GM21529 (cell line): ENCODE data around the gene PPP4R1.
"Not testable (repeated sequence)": the region's sequence is repeated elsewhere in the genome, so short reads cannot be mapped to it uniquely, and the experiment has no call there.

Source experiments
- ATAC-seq: cut with Tn5 transposase; IDR thresholded peaks from one replicate; pipeline ENCODE4 v1.9.1; 2021; ENCODE audit not compliant: unreplicated experiment

PPP4R1 gene, protein sequence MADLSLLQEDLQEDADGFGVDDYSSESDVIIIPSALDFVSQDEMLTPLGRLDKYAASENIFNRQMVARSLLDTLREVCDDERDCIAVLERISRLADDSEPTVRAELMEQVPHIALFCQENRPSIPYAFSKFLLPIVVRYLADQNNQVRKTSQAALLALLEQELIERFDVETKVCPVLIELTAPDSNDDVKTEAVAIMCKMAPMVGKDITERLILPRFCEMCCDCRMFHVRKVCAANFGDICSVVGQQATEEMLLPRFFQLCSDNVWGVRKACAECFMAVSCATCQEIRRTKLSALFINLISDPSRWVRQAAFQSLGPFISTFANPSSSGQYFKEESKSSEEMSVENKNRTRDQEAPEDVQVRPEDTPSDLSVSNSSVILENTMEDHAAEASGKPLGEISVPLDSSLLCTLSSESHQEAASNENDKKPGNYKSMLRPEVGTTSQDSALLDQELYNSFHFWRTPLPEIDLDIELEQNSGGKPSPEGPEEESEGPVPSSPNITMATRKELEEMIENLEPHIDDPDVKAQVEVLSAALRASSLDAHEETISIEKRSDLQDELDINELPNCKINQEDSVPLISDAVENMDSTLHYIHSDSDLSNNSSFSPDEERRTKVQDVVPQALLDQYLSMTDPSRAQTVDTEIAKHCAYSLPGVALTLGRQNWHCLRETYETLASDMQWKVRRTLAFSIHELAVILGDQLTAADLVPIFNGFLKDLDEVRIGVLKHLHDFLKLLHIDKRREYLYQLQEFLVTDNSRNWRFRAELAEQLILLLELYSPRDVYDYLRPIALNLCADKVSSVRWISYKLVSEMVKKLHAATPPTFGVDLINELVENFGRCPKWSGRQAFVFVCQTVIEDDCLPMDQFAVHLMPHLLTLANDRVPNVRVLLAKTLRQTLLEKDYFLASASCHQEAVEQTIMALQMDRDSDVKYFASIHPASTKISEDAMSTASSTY

DNA sequence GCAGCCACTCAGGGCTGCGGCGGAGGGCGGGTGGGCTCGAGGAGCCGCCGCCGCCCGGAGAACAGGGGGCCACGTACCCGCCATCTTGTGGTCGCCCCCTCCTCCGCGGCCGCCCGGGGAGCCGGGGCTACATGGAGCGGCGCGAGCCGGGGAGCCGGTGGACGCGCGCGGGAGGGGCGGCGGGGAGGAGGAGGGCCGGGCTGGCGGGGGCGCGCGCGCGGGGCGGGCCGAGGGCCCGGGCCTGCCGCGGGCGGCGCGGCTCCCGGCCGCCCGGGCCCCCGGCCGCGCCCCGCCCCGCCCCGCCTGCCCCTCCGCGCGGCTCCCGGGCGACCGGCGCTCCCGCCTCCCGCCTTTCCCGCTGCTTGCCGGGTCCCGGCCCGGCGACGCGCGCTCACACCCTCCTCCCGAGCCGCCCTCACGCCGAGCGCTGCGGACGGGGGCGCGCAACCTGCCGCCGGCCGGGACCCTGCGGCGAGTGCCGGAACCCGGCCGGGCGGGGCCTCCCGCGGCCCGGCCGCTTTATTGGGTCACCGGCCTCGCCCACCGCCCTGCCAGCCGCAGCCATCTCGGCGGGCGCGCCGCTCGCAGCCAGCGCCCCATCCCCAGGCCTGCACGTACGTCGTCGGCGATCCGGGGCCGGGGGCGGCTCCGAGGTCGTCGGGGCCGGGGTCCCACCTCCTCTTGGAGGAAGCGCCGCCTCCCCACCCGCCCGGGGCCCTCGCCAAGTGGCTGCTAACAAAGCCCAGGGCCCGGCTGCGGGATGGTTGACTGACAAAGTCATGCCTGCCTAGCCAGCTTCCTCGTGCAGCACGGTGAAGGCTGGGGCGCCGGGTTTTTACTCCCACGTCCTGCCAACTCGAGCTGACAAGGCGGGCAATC is at the start of gene PPP4R1:
Gene PPP4R1 (minus strand): TSS at position 159 of the 879 bp plus-strand sequence. CDS start 75 bp downstream, at position 84.
- peak; percentile 56 for ATAC-seq

- ATAC-seq, result no peak
Observed at GRCh38 chr18:9663377-9663776, 49.0 kb upstream of the PPP4R1 start.

GRCh38 chr18:9661564-9661963 is 47.2 kb upstream of the PPP4R1 start:
- no peak for ATAC-seq

- ATAC-seq, result no peak
Observed at GRCh38 chr18:9659499-9660375, 45.4 kb upstream of the PPP4R1 start.

GRCh38 chr18:9658087-9658641 is 43.8 kb upstream of the PPP4R1 start:
- no peak for ATAC-seq

GRCh38 chr18:9655232-9655767 is 40.9 kb upstream of the PPP4R1 start:
- ATAC-seq, result no peak

GRCh38 chr18:9653390-9653789 is 39.0 kb upstream of the PPP4R1 start:
- no peak for ATAC-seq

DNA sequence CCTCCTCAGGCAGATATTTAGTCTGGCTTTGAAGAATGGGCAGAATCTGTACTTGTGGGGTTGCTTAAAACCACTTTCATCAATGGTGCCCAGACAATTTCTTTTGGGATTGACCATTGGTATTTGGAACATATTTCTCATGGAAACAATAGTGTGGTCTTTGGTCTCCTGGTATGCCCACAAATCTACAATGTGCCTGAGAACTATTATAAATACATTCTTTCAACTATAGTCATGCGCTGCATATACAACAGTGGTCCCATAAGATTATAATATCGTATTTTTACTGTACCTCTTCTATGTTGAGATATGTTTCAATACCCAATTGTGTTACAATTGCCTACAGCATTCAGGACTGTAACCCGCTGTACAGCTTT is 34.8 kb upstream of the PPP4R1 start:
- ATAC-seq, result no peak

GRCh38 chr18:9648431-9649163 is 34.2 kb upstream of the PPP4R1 start:
- no peak for ATAC-seq

- ATAC-seq, result no peak
Observed at GRCh38 chr18:9647496-9648323, 33.4 kb upstream of the PPP4R1 start.

GRCh38 chr18:9643549-9643948 is 29.2 kb upstream of the PPP4R1 start:
- no peak for ATAC-seq

- ATAC-seq, result no peak
Observed at GRCh38 chr18:9642799-9643462, 28.6 kb upstream of the PPP4R1 start.

DNA sequence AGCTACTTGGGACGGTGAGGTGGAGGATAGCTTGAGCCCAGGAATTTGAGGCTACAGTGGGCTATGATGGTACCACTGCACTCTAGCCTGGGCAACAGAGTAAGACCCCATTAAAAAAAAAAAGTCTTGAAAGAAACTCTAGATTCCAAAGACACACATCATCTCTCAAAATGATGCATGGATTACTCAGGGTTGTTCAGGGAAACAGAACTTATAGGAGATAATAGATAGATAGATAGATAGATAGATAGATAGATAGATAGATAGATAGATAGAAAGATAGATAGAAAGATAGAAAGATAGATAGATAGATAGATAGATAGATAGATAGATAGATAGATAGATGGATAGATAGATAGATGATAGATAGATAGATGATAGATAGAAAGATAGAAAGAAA is 26.7 kb upstream of the PPP4R1 start:
- not testable (repeated sequence) for ATAC-seq

DNA sequence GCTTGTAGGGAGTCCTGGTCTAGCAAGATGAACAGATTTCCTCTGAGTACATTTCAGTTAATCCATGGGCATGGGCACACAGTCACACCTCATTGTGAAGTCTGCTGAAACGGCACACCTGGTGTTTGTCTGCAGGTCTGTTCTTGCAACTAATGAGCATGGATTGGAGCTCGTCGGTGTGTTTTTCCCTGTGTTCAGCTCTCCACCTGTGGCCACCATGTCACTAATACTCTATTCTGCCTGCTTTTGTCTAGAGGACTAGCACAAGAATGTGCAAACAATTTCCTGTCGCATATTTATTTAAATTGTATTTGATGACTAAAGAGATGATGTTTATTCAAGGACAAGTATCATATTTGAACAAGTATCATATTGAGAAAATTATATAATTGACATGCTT is 24.5 kb upstream of the PPP4R1 start:
- no peak for ATAC-seq

- no peak for ATAC-seq
Observed at GRCh38 chr18:9637036-9637767, 22.8 kb upstream of the PPP4R1 start.

DNA sequence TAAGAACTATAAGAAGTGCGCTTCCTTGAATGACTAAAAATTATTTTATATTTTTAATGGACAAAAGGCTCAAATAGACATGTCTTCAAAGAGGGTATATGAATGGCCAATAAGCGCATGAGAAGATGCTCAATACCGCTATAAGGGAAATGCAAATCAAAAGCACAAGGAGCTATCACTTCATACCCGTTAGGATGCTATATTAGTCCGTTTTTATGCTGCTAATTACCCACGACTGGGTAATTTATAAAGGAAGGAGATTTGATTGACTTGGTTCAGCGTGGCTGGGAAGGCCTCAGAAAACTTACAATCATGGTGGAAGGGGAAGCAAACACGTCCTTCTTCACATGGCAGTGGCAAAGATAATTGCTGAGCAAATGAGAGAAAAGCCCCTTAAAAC is 20.5 kb upstream of the PPP4R1 start:
- ATAC-seq, result no peak
